Hepatocyte (in vitro differentiated cells): ENCODE results near the gene PCOLCE2. TPM values are rescaled to one million over a fixed set of nuclear protein-coding genes. Genes with fewer than 3 reads are reported as not detected.

Experiments used
- DNase-seq: peaks from one replicate; pipeline ENCODE4 v3.0.0-alpha.2; 2016; ENCODE audit warnings: low spot score
- H2AFZ ChIP-seq: fragments of 200-600 bp; sonication (generic); 2 replicates; pipeline ENCODE4 v1.6.0; 2016; ENCODE audit warnings: antibody characterized with exemption, mild to moderate bottlenecking
- H3K27ac ChIP-seq: fragments of 200-600 bp; sonication (generic); 2 replicates; pipeline ENCODE4 v1.5.1; 2016; ENCODE audit warnings: mild to moderate bottlenecking
- H3K27me3 ChIP-seq: fragments of 200-600 bp; sonication (generic); 2 replicates; pipeline ENCODE4 v1.6.1; 2016
- H3K36me3 ChIP-seq: fragments of 200-600 bp; sonication (generic); replicated peaks from 2 replicates; pipeline ENCODE4 v1.5.1; 2016; ENCODE audit warnings: low read depth; ENCODE audit not compliant: insufficient read depth
- H3K4me1 ChIP-seq: fragments of 200-600 bp; sonication (generic); 2 replicates; pipeline ENCODE4 v1.5.1; 2016; ENCODE audit warnings: mild to moderate bottlenecking, moderate library complexity; ENCODE audit not compliant: insufficient read depth
- H3K4me2 ChIP-seq: fragments of 200-600 bp; sonication (generic); 2 replicates; pipeline ENCODE4 v1.6.0; 2016
- H3K4me3 ChIP-seq: fragments of 200-600 bp; sonication (generic); 2 replicates; pipeline ENCODE4 v1.5.1; 2016; ENCODE audit warnings: mild to moderate bottlenecking
- H3K79me2 ChIP-seq: fragments of 200-600 bp; sonication (generic); 2 replicates; pipeline ENCODE4 v1.6.0; 2017; ENCODE audit warnings: mild to moderate bottlenecking
- H3K9me2 ChIP-seq: fragments of 200-600 bp; sonication (generic); replicated peaks from 2 replicates; pipeline ENCODE4 v1.6.0; 2017; ENCODE audit warnings: mild to moderate bottlenecking; ENCODE audit not compliant: insufficient read depth
- H3K9me3 ChIP-seq: fragments of 200-600 bp; sonication (generic); 2 replicates; pipeline ENCODE4 v1.5.1; 2016; ENCODE audit warnings: low read depth, mild to moderate bottlenecking
- H4K20me1 ChIP-seq: fragments of 200-600 bp; sonication (generic); 2 replicates; pipeline ENCODE4 v1.6.0; 2016; ENCODE audit warnings: mild to moderate bottlenecking; ENCODE audit not compliant: insufficient read depth, poor library complexity, severe bottlenecking
- CTCF ChIP-seq: fragments of 200-600 bp; sonication (generic); IDR thresholded peaks from 2 replicates; pipeline ENCODE4 v1.5.1; 2016; ENCODE audit warnings: antibody characterized with exemption, mild to moderate bottlenecking; ENCODE audit not compliant: poor library complexity
- EZH2 ChIP-seq: fragments of 200-600 bp; sonication (generic); IDR thresholded peaks from 2 replicates; pipeline ENCODE4 v1.6.1; 2016; ENCODE audit warnings: antibody characterized with exemption, mild to moderate bottlenecking, borderline replicate concordance
- EZH2phosphoT487 ChIP-seq: fragments of 200-600 bp; sonication (generic); IDR thresholded peaks from one replicate; pipeline ENCODE4 v1.6.1; 2018; ENCODE audit warnings: antibody characterized with exemption, mild to moderate bottlenecking, low read depth, moderate library complexity; ENCODE audit not compliant: unreplicated experiment, severe bottlenecking
- WGBS: methylation state at CpG from one replicate; pipeline ENCODE4 v1.1.6; 2016; ENCODE audit warnings: low lambda C conversion rate; ENCODE audit errors: missing lambda C conversion rate; 5-methylcytosine and 5-hydroxymethylcytosine counted together
- polyA plus RNA-seq: library from polyadenylated mRNA; unstranded; fragments of >200 nt; fragmentation: Nextera tagmentation; extraction: Ambion mirVana; gene quantifications from 2 replicates; pipeline ENCODE4 v1.2.1, GENCODE V29; 2016
- total RNA-seq: library from RNA; depleted of rRNA; stranded (reverse); fragments of >200 nt; gene quantifications from 2 replicates; pipeline ENCODE4 v1.2.3, GENCODE V29; 2014

Gene PCOLCE2
- total and polyA plus RNA-seq, 2 experiments from 2014 or later, result 9.2 to 10.8 TPM

DNA sequence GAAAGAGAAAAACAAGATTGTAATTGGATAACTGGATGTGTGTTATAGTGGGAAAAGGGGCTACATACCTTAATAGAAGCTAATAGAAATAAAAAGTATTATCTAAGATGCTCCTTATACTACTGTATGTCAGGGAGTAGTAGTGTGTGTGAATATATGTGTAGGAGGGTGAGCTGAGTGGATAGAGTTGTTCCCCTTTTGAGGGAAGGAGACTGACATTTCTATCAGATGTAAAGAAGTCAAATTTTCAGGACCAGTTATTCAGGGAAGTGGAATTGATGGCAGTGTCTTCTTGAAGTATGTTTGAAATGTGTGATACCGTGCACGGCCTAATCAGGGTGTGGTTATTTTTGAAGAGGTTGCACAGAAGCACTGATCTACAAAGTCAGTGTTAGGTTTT is 49.1 kb downstream of the PCOLCE2 start:
- Histone ChIP-seq H3K27ac (no peak overlapping the region), H3K4me2 (no peak overlapping the region), H3K4me1 (no peaks in the 10 kb centered on the region), H2AFZ (no peak overlapping the region), H3K9me2 (no peaks in the 10 kb centered on the region), H4K20me1 (no peaks in the 10 kb centered on the region), H3K27me3 (no peaks in the 10 kb centered on the region), H3K36me3 (no peaks in the 10 kb centered on the region), H3K79me2 (no peaks in the 10 kb centered on the region), H3K4me3 (no peak overlapping the region), H3K9me3 (no peaks in the 10 kb centered on the region)
- 80% methylated on average over 2 of the region's 2 CpGs for WGBS
- TF ChIP-seq CTCF, result no peak
- no peak for TF ChIP-seq EZH2phosphoT487
- no peak for TF ChIP-seq EZH2
- DNase-seq, result no peak

DNA sequence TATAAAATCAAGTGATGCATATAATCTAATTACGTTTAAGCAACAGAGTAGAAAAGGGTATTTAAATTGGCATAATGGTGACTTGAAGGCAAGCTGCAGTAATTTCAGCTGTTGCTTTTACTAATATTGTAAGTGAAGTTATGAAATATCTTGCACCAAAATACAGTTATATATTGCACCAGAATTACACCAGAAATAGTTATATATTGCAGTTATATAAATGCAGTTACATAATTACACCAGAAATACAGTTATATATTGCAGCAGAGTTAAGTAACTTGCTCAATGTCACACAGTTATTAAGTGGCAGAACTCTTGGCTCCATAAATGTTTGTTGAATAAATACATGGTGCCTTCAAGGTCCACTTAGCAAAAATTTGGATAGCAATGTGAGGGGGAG is 51.4 kb downstream of the PCOLCE2 start:
- no peak for DNase-seq
- Histone ChIP-seq H3K9me2 (no peaks in the 10 kb centered on the region), H2AFZ (no peak overlapping the region), H3K79me2 (no peaks in the 10 kb centered on the region), H3K4me3 (no peak overlapping the region), H4K20me1 (no peaks in the 10 kb centered on the region), H3K4me1 (no peaks in the 10 kb centered on the region), H3K9me3 (no peaks in the 10 kb centered on the region), H3K27me3 (no peaks in the 10 kb centered on the region), H3K27ac (no peak overlapping the region), H3K4me2 (no peak overlapping the region), H3K36me3 (no peaks in the 10 kb centered on the region)
- no peak for TF ChIP-seq CTCF
- TF ChIP-seq EZH2phosphoT487, result no peak
- no peak for TF ChIP-seq EZH2
- 91% methylated on average over 1 of the region's 1 CpG for WGBS

DNA sequence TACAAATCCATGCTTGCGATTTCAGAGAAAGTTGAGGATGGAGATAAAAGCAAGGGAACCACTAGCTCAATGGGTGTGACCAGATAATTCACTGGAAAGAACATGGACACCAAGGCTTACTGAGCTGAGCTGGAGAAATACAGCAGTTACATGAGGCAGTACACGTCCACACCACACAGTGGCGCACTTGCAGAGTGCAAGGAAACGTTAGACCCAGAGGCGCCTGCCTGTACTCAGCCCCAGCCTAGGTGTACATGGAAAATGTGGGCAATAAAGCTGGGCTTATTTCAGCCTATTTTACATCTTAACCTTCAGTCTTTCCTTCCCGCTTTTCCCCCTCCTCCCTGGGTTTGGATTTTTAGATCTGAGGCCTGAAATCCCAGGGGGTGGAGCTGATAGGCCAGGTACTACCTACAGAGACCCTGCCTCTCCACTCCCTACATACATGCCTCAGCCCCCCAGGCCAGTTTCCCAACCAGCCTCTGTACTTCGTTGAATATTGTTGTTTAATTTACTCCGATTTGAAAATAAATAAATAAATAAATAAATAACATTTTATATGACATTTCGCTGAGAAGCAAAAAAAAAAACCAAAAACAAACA is 60.1 kb downstream of the PCOLCE2 start:
- no peaks in the 10 kb centered on the region for H3K4me1 ChIP-seq
- H3K9me3 ChIP-seq, result no peaks in the 10 kb centered on the region
- no peaks in the 10 kb centered on the region for H3K9me2 ChIP-seq
- H3K4me3 ChIP-seq, result no peak overlapping the region
- H2AFZ ChIP-seq, result no peak overlapping the region
- no peak overlapping the region for H3K4me2 ChIP-seq
- no peak overlapping the region for H3K27ac ChIP-seq
- peak; percentile 91 for DNase-seq
- TF ChIP-seq EZH2 (no peak), EZH2phosphoT487 (no peak), CTCF (peak; percentile 94)
- no peaks in the 10 kb centered on the region for H3K79me2 ChIP-seq
- WGBS, result 30% methylated on average over 9 of the region's 9 CpGs
- H3K27me3 ChIP-seq, result no peaks in the 10 kb centered on the region
- no peaks in the 10 kb centered on the region for H4K20me1 ChIP-seq
- no peaks in the 10 kb centered on the region for H3K36me3 ChIP-seq

GRCh38 chr3:142819179-142819578 is 69.7 kb downstream of the PCOLCE2 start:
- DNase-seq, result no peak
- Histone ChIP-seq H3K4me2 (no peak overlapping the region), H3K9me2 (no peaks in the 10 kb centered on the region), H3K79me2 (no peaks in the 10 kb centered on the region), H3K4me3 (no peak overlapping the region), H4K20me1 (no peaks in the 10 kb centered on the region), H3K4me1 (no peaks in the 10 kb centered on the region), H3K27me3 (no peaks in the 10 kb centered on the region), H3K36me3 (no peaks in the 10 kb centered on the region), H2AFZ (no peak overlapping the region), H3K27ac (no peak overlapping the region), H3K9me3 (no peaks in the 10 kb centered on the region)
- TF ChIP-seq EZH2 (no peak), EZH2phosphoT487 (no peak), CTCF (no peak)
